ENCODE measurements around the gene NFAM1.

DNA sequence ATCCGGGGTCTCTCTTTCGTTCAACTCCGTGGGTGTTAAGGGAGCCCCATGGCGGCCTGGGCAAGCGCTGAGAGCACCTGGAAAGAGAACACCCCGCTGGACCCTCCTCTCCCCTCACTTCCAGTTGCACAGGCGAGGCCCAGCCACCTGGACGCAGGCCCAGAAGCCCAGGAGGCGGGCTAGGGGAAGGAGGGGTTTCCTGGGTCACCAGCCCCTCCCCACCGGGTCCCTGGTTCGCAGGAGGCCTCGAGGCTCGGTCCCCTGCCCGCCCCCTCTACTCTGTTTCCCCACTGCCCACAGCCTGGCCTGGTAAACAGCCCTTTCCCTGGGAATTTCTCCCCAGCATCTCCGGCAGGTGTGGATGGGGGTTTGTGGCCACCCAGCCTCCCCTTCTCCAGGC lies 8.5 kb upstream of the NFAM1 start:
- TF ChIP-seq ZNF37A (tag by site-specific recombination; IDR thresholded peaks at IDR 0.05) (no peak), ZNF747 (tag by site-specific recombination; IDR thresholded peaks at IDR 0.05) (no peak), CTCF (tag by site-specific recombination; IDR thresholded peaks at IDR 0.05) (no peak), ZNF704 (tag by site-specific recombination; IDR thresholded peaks at IDR 0.05) (no peak), GLI4 (tag by site-specific recombination; IDR thresholded peaks at IDR 0.05) (no peak), YY1 (tag by site-specific recombination; IDR thresholded peaks at IDR 0.05) (no peak), ZNF350 (tag by site-specific recombination; IDR thresholded peaks at IDR 0.05) (no peak)
- TF ChIP-seq, protein P1, sequence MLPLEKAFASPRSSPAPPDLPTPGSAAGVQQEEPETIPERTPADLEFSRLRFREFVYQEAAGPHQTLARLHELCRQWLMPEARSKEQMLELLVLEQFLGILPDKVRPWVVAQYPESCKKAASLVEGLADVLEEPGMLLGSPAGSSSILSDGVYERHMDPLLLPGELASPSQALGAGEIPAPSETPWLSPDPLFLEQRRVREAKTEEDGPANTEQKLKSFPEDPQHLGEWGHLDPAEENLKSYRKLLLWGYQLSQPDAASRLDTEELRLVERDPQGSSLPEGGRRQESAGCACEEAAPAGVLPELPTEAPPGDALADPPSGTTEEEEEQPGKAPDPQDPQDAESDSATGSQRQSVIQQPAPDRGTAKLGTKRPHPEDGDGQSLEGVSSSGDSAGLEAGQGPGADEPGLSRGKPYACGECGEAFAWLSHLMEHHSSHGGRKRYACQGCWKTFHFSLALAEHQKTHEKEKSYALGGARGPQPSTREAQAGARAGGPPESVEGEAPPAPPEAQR (tag by site-specific recombination; IDR thresholded peaks at IDR 0.05) = no peak

Measured in HEK293 (cell line).